ENCODE data around the gene MACROD2. TPM values are rescaled to one million over a fixed set of nuclear protein-coding genes. Genes with fewer than 3 reads are reported as not detected.

The MACROD2 gene
- total RNA-seq, 1 donor from 2014 or later, result not detected

DNA sequence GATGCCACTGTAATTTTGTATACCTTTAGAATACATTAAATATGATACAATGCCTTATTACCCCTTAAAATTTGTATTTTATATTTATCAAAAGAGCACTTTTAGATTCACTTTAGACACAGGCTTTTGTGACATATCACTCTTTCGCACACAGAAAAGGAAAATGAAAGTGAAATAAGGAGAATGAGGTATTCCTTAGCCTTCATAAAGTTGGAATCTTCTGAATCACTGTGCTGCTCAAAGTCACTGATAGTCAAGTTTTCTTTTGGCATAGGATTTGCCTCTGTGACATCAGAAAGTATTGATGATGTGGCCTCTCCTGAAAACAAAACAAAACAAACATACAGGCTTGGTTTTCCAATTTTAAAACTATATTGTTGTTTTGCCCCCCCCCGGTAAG lies 1480.9 kb downstream of the MACROD2 start:
- Mint-ChIP-seq H3K4me1 (ENCODE audit: low read depth) (no peaks in the 10 kb centered on the region), H3K9me3 (peaks cover 19% of the 10 kb centered on the region), H3K36me3 (ENCODE audit: low read depth) (no peaks in the 10 kb centered on the region)

DNA sequence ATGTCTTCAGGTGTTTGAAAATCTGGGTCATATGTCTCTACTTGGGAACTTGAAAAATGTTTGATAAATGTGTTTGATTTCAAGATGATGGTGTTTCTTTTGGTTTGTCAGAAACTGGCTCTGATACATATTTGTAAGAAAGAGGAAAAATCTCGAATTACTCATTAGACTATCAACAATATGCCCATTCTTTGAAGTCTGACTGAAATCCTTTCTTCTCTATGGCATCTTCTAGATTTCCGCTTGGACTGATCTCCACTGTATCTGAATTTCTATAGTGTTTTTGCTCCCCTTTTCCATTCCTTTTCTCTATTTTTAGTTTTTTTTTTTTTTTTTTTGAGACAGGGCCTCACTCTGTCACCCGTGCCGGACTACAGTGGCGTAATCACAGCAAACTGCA lies 1481.5 kb downstream of the MACROD2 start:
- no peaks in the 10 kb centered on the region for H3K27me3 Mint-ChIP-seq (ENCODE audit: low read depth)
- H3K4me3 Mint-ChIP-seq (ENCODE audit: low read depth), result no peak overlapping the region
- no peaks in the 10 kb centered on the region for H3K4me1 Mint-ChIP-seq (ENCODE audit: low read depth)
- H3K27ac Mint-ChIP-seq, result no peak overlapping the region
- no peak for DNase-seq (ENCODE audit: low spot score)
- peaks cover 19% of the 10 kb centered on the region for H3K9me3 Mint-ChIP-seq
- intact Hi-C loops (cut with micrococcal nuclease), result no loop called here
- H3K36me3 Mint-ChIP-seq (ENCODE audit: low read depth), result no peaks in the 10 kb centered on the region

More for the DNA sequence above, 1480.9 kb downstream of the MACROD2 start:
- no peak overlapping the region for H3K4me3 Mint-ChIP-seq (ENCODE audit: low read depth)
- H3K27me3 Mint-ChIP-seq (ENCODE audit: low read depth), result no peaks in the 10 kb centered on the region
- no peak overlapping the region for H3K27ac Mint-ChIP-seq
- intact Hi-C loops (cut with micrococcal nuclease), result no loop called here
- no peak for DNase-seq (ENCODE audit: low spot score)

DNA sequence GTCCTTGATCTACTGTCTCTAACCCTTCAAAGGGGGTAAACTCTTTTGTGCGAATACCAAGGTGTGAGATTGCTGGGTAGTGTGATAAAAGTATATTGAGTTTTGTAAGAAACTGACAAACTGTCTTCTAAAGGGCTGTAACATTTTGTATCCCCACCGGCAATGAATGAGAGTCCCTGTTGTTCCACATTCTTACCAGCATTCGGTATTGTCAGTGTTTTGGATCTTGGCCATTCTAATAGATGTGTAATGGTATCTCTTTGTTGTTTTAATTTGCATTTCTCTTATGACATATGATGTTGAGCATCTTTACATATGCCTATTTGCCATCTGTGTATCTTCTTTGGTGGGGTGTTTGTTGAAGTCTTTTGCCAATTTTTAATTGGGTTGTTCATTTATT lies 1487.2 kb downstream of the MACROD2 start:
- Mint-ChIP-seq H3K4me3 (ENCODE audit: low read depth) (no peak overlapping the region), H3K36me3 (ENCODE audit: low read depth) (no peaks in the 10 kb centered on the region), H3K27me3 (ENCODE audit: low read depth) (no peaks in the 10 kb centered on the region), H3K9me3 (peaks cover 24% of the 10 kb centered on the region), H3K4me1 (ENCODE audit: low read depth) (no peaks in the 10 kb centered on the region), H3K27ac (no peak overlapping the region)
- intact Hi-C loops (cut with micrococcal nuclease), result no loop called here
- DNase-seq (ENCODE audit: low spot score), result no peak

DNA sequence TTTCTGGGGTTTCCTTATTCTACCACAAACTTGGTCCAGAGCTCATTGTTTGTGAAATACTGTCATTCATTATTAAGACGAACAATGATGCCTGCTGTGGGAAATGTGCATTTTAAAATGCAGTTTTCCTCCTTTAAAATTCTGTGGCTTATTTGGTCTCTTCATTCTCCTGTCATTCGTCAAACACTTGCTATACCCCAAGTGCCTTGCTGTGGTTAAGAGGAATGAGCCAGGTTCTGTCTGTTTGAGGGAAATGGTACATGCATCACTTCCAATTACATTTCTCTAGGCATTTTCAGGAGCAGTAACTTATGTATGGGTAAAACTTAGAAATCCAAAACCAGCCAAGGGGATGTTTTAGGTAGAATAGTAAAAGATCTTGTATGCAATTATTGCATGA lies 1490.2 kb downstream of the MACROD2 start:
- Mint-ChIP-seq H3K4me1 (ENCODE audit: low read depth) (no peaks in the 10 kb centered on the region), H3K9me3 (peaks cover 20% of the 10 kb centered on the region), H3K36me3 (ENCODE audit: low read depth) (no peaks in the 10 kb centered on the region), H3K27me3 (ENCODE audit: low read depth) (no peaks in the 10 kb centered on the region), H3K27ac (no peak overlapping the region), H3K4me3 (ENCODE audit: low read depth) (no peak overlapping the region)
- intact Hi-C loops (cut with micrococcal nuclease), result no loop called here
- no peak for DNase-seq (ENCODE audit: low spot score)

DNA sequence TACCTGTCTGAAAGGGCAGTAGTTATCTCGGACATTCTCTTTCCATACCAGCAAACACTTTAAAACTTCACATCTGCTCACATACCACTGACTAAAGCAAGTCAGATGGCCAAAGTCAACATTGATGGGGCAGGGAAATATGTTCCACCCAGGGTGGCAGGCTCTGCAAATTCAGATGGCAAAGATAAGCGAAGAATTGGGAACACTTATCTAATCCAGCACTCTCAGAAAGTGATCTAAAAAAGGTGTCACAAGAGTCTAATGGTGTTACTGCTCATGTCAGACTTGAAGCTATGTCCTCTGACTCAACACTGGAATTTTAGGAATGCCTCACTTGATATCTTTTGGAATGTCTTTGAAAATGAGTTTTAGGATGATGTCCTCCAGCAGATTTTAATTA lies 1491.7 kb downstream of the MACROD2 start:
- Mint-ChIP-seq H3K27me3 (ENCODE audit: low read depth) (no peaks in the 10 kb centered on the region), H3K4me3 (ENCODE audit: low read depth) (no peak overlapping the region), H3K27ac (no peak overlapping the region), H3K36me3 (ENCODE audit: low read depth) (no peaks in the 10 kb centered on the region), H3K9me3 (peaks cover 23% of the 10 kb centered on the region), H3K4me1 (ENCODE audit: low read depth) (no peaks in the 10 kb centered on the region)
- DNase-seq (ENCODE audit: low spot score), result no peak
- intact Hi-C loops (cut with micrococcal nuclease), result no loop called here

DNA sequence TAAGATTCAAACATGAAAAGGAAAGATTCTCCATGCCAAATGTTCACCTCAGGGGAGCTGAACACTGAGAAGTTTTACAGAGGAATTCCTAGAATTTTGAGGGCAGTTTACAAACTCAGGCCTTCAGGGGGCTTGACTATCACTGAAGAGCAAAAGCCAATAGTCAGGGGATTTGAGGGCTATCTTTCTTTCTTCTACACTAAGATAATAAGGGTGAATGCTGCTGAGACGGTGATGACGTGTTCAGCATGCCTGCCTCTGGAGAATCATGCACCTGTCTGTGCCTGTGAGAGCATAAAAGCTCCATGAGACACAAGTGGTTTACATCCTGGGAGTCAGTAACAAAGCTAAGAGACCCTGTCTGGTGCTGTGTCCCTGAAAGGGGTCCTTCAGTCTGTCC lies 1492.4 kb downstream of the MACROD2 start:
- H3K27ac Mint-ChIP-seq, result no peak overlapping the region
- no peaks in the 10 kb centered on the region for H3K36me3 Mint-ChIP-seq (ENCODE audit: low read depth)
- no peak for DNase-seq (ENCODE audit: low spot score)
- H3K9me3 Mint-ChIP-seq, result peaks cover 23% of the 10 kb centered on the region
- no peak overlapping the region for H3K4me3 Mint-ChIP-seq (ENCODE audit: low read depth)
- intact Hi-C loops (cut with micrococcal nuclease), result no loop called here
- H3K4me1 Mint-ChIP-seq (ENCODE audit: low read depth), result no peaks in the 10 kb centered on the region
- H3K27me3 Mint-ChIP-seq (ENCODE audit: low read depth), result no peaks in the 10 kb centered on the region

DNA sequence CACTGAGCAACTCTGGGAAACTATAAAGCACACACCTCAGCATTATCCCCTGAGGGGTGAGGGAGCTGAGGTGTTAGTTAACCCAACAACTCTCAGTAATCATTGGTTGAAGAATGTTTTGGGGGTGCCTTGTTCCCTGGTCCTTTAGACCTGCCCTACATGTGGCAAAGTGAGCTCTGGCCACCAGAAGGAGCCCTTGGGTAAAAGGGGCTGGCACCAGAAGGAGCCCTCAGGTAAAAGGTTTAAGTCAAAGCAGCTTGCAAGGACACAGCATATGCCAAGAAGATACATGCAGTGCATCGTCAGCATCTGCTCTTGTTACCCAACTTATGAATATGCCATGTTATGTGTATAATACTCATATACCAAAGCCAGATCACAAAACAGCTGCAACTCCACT lies 1496.3 kb downstream of the MACROD2 start:
- H3K27me3 Mint-ChIP-seq (ENCODE audit: low read depth), result no peaks in the 10 kb centered on the region

DNA sequence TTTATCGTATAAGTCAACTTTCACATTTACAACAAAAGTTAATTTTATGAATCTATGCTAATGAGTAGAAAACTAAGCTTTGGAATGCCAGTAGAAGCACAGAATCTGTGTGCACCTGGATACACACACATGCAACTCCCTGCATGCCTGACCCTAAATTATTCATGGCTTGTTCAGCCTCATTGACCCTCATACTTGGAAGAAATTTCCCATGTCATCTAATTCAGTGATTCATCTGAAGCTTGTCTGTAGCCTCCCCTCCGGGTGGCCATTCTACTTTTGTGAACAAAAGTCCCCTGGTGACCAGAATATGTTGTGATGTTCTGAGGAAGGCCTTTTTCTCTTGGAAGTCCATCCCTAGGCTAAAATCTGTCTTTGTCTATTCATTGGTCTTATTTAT lies 1499.5 kb downstream of the MACROD2 start:
- H3K36me3 Mint-ChIP-seq (ENCODE audit: low read depth), result no peaks in the 10 kb centered on the region
- no peak overlapping the region for H3K4me3 Mint-ChIP-seq (ENCODE audit: low read depth)
- H3K27me3 Mint-ChIP-seq (ENCODE audit: low read depth), result no peaks in the 10 kb centered on the region
- no peak overlapping the region for H3K27ac Mint-ChIP-seq
- DNase-seq (ENCODE audit: low spot score), result no peak
- no peaks in the 10 kb centered on the region for H3K4me1 Mint-ChIP-seq (ENCODE audit: low read depth)
- intact Hi-C loops (cut with micrococcal nuclease), result no loop called here
- H3K9me3 Mint-ChIP-seq, result peaks cover 34% of the 10 kb centered on the region

More for the DNA sequence above, 1496.3 kb downstream of the MACROD2 start:
- intact Hi-C loops (cut with micrococcal nuclease), result no loop called here
- H3K36me3 Mint-ChIP-seq (ENCODE audit: low read depth), result no peaks in the 10 kb centered on the region
- H3K4me3 Mint-ChIP-seq (ENCODE audit: low read depth), result no peak overlapping the region
- no peak overlapping the region for H3K27ac Mint-ChIP-seq
- H3K4me1 Mint-ChIP-seq (ENCODE audit: low read depth), result no peaks in the 10 kb centered on the region
- no peak for DNase-seq (ENCODE audit: low spot score)
- H3K9me3 Mint-ChIP-seq, result peaks cover 29% of the 10 kb centered on the region

DNA sequence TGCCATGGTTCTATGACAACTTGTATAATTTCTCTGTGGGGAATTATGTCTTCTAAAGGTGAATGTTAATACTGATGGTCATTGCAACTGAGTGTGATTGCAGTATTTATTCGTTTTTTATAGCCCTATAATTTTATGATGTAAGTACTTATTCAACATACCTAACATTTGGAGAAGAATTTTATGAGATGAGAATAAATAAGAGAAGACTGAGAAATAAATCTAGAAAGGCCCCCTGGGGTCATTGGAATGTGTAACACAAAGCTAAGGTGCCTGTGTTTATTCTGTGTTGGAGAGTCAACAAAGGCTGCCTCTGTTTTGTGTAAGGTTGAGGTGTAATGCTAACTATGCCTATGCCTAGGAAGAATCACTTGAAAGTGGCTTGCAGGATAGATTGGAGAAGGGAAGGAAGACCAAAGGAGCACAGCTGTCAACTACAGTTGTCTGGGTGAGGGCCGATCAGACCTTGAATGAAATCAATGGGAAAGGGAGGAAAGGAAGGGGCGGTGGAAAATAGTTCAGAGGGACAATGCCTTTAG lies 1501.3 kb downstream of the MACROD2 start:
- Mint-ChIP-seq H3K9me3 (peaks cover 29% of the 10 kb centered on the region), H3K27ac (no peak overlapping the region), H3K4me3 (ENCODE audit: low read depth) (no peak overlapping the region), H3K36me3 (ENCODE audit: low read depth) (no peaks in the 10 kb centered on the region), H3K4me1 (ENCODE audit: low read depth) (no peaks in the 10 kb centered on the region), H3K27me3 (ENCODE audit: low read depth) (no peaks in the 10 kb centered on the region)
- intact Hi-C loops (cut with micrococcal nuclease), result no loop called here
- DNase-seq (ENCODE audit: low spot score), result no peak

DNA sequence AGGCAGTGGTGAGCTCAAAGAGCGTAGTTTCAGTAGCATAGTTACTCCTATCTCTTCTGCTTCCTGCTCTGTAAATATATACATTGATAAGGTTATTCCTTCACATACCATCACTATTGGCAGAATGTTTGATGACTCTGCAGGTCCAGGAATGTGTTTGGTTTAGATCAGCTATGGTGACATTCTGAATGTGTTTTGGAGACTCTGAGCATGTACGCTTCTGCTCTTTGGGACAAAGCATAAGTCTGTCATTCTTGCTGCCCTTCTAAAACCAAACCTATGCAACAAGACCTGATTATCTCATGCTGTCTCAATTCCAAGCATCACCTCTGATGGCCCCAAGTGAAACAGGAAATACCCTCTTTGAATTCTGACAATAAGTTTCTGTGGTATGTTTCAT lies 1503.6 kb downstream of the MACROD2 start:
- DNase-seq (ENCODE audit: low spot score), result no peak
- H3K27ac Mint-ChIP-seq, result no peak overlapping the region
- H3K36me3 Mint-ChIP-seq (ENCODE audit: low read depth), result no peaks in the 10 kb centered on the region
- no peaks in the 10 kb centered on the region for H3K4me1 Mint-ChIP-seq (ENCODE audit: low read depth)
- H3K27me3 Mint-ChIP-seq (ENCODE audit: low read depth), result no peaks in the 10 kb centered on the region
- H3K9me3 Mint-ChIP-seq, result peaks cover 46% of the 10 kb centered on the region
- H3K4me3 Mint-ChIP-seq (ENCODE audit: low read depth), result no peak overlapping the region
- intact Hi-C loops (cut with micrococcal nuclease), result no loop called here

DNA sequence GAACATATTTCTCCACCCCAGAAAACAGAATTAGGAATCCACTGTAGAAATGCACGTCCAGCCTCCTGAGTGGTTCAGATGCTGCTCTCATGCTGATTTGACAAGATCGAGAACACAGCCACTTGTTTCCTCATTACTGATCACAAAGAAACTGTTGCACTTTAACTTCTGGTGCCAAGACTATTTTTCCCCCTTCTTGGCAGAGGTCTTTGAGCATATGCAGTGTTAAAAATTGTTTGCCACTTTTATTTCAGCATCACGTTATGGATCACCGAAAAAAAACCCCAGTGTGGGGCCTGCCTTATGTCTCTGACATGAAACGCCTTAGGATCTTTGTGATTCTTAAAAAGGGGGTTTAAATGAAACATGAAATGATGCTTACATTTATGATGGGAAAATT lies 1511.0 kb downstream of the MACROD2 start:
- peaks cover 36% of the 10 kb centered on the region for H3K9me3 Mint-ChIP-seq
- no peak overlapping the region for H3K4me3 Mint-ChIP-seq (ENCODE audit: low read depth)
- DNase-seq (ENCODE audit: low spot score), result no peak
- H3K4me1 Mint-ChIP-seq (ENCODE audit: low read depth), result no peaks in the 10 kb centered on the region
- H3K27ac Mint-ChIP-seq, result no peak overlapping the region
- H3K36me3 Mint-ChIP-seq (ENCODE audit: low read depth), result no peaks in the 10 kb centered on the region
- intact Hi-C loops (cut with micrococcal nuclease), result no loop called here
- no peaks in the 10 kb centered on the region for H3K27me3 Mint-ChIP-seq (ENCODE audit: low read depth)

DNA sequence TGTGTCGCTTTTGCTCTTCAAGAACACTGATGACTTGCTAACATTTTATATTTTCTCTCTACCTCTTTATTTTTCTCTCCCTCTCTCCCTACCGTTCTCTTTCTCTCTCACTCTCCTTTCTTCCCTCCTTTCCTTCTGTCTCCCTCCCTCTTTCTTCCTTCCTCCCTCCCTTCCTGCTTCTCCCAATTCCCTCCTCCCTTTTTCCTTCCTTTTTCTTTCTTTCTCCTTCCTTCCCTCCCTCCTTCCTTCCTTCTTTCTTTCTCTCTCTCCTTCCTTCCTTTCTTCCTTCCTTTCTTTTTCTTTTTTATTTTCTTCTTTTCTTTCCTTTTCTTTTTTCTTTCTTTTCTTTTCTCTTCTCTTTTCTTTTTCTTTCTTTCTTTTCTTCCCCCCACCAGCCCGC lies 1511.8 kb downstream of the MACROD2 start:
- no peaks in the 10 kb centered on the region for H3K4me1 Mint-ChIP-seq (ENCODE audit: low read depth)
- H3K9me3 Mint-ChIP-seq, result peaks cover 36% of the 10 kb centered on the region
- H3K36me3 Mint-ChIP-seq (ENCODE audit: low read depth), result no peaks in the 10 kb centered on the region
- H3K27ac Mint-ChIP-seq, result no peak overlapping the region
- no peak for DNase-seq (ENCODE audit: low spot score)
- no peak overlapping the region for H3K4me3 Mint-ChIP-seq (ENCODE audit: low read depth)
- intact Hi-C loops (cut with micrococcal nuclease), result no loop called here
- no peaks in the 10 kb centered on the region for H3K27me3 Mint-ChIP-seq (ENCODE audit: low read depth)

DNA sequence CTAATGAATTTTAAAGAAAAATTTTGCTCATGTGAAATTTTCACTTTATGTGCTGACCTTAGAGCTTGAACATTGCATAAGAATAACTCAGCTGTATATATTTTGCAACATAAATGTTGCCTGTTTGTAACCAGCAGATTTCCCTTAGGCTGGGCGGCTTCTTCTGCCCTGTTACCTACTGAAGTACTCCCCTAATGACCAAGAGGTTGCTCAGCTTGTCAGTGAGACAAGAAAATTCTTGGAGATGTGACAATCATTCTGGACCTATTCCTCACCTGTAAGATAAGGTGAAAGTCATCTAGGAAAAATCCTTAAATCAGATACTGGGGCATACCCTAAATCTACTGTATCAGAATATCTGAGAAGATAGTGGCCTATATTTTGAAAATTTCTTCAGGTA lies 1516.2 kb downstream of the MACROD2 start:
- no peaks in the 10 kb centered on the region for H3K27me3 Mint-ChIP-seq (ENCODE audit: low read depth)
- DNase-seq (ENCODE audit: low spot score), result no peak
- H3K9me3 Mint-ChIP-seq, result peaks cover 21% of the 10 kb centered on the region
- no peak overlapping the region for H3K4me3 Mint-ChIP-seq (ENCODE audit: low read depth)
- H3K36me3 Mint-ChIP-seq (ENCODE audit: low read depth), result no peaks in the 10 kb centered on the region
- no peak overlapping the region for H3K27ac Mint-ChIP-seq
- H3K4me1 Mint-ChIP-seq (ENCODE audit: low read depth), result no peaks in the 10 kb centered on the region
- intact Hi-C loops (cut with micrococcal nuclease), result no loop called here

DNA sequence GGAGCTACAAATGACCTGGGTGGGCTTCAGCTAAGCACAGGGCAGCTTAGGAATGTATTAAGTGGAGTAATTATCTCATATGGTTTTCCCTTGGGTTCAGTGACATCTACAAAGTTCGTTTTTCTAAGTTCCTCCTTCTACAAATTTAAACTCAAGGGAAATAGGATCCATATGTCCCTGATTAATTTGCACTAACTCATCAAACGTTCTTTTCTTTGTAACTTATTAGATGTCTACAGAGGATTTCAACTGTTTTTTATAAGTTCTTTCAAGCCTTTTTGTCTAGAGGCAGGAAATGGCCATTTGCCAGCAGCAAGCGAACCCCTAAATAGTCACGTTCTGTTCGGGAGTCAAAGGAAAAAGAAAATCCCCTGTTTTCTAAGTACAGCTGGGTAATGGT lies 1517.6 kb downstream of the MACROD2 start:
- H3K9me3 Mint-ChIP-seq, result peaks cover 28% of the 10 kb centered on the region
- H3K36me3 Mint-ChIP-seq (ENCODE audit: low read depth), result no peaks in the 10 kb centered on the region
- H3K4me1 Mint-ChIP-seq (ENCODE audit: low read depth), result no peaks in the 10 kb centered on the region
- H3K27me3 Mint-ChIP-seq (ENCODE audit: low read depth), result no peaks in the 10 kb centered on the region
- no peak overlapping the region for H3K4me3 Mint-ChIP-seq (ENCODE audit: low read depth)
- DNase-seq (ENCODE audit: low spot score), result no peak
- intact Hi-C loops (cut with micrococcal nuclease), result no loop called here
- no peak overlapping the region for H3K27ac Mint-ChIP-seq

Measured in activated T-helper 2 cell treated with anti-CD3 and anti-CD28 coated beads, Interferon-gamma antibody, Interleukin-2, Interleukin-4, amounts not matched to agents 10 μg/mL and 5 μg/mL and 100 μg/mL, durations not matched to agents 14 hours and 24 hours and 36 hours (primary cell).